H9 (cell line): ENCODE data around the gene MESP1. TPM values are rescaled to one million over a fixed set of nuclear protein-coding genes. Genes with fewer than 3 reads are reported as not detected.
A peak's percentile ranks its signal among the peaks of the same experiment; 100 is the strongest.

Source experiments
- DNase-seq: peaks from one replicate; pipeline ENCODE4 v3.0.0-alpha.2; 2017
- H2AFZ ChIP-seq: one replicate; pipeline ENCODE4 v1.6.1; 2013; ENCODE audit warnings: mild to moderate bottlenecking, low read length, control low read depth, moderate library complexity
- H2AK5ac ChIP-seq: 2 replicates; pipeline ENCODE4 v1.6.1; 2013; ENCODE audit warnings: low read length, control low read depth, mixed read lengths; ENCODE audit not compliant: insufficient read length
- H2BK120ac ChIP-seq: one replicate; pipeline ENCODE4 v1.6.1; 2013; ENCODE audit warnings: low read depth, mild to moderate bottlenecking, low read length, control low read depth, inconsistent platforms; ENCODE audit not compliant: poor library complexity, severe bottlenecking
- H2BK12ac ChIP-seq: 2 replicates; pipeline ENCODE4 v1.6.1; 2013; ENCODE audit warnings: low read length, control low read depth, mixed read lengths, low read depth; ENCODE audit not compliant: insufficient read length
- H2BK15ac ChIP-seq: 2 replicates; pipeline ENCODE4 v1.6.1; 2013; ENCODE audit warnings: low read depth, low read length, control low read depth
- H2BK20ac ChIP-seq: one replicate; pipeline ENCODE4 v1.6.1; 2013; ENCODE audit warnings: low read depth, mild to moderate bottlenecking, low read length, control low read depth, inconsistent platforms; ENCODE audit not compliant: poor library complexity, severe bottlenecking
- H2BK5ac ChIP-seq: 2 replicates; pipeline ENCODE4 v1.6.1; 2013; ENCODE audit warnings: low read length, control low read depth, mixed read lengths; ENCODE audit not compliant: insufficient read length
- H3K14ac ChIP-seq: 2 replicates; pipeline ENCODE4 v1.6.1; 2013; ENCODE audit warnings: low read length, control low read depth; ENCODE audit not compliant: insufficient read depth
- H3K18ac ChIP-seq: 2 replicates; pipeline ENCODE4 v1.6.1; 2013; ENCODE audit warnings: low read depth, mild to moderate bottlenecking, mixed read lengths, low read length, control low read depth; ENCODE audit not compliant: insufficient read length
- H3K23ac ChIP-seq: 2 replicates; pipeline ENCODE4 v1.6.1; 2013; ENCODE audit warnings: low read length, control low read depth, mixed read lengths, low read depth; ENCODE audit not compliant: insufficient read length
- H3K23me2 ChIP-seq: 2 replicates; pipeline ENCODE4 v1.6.1; 2013; ENCODE audit warnings: low read depth, mild to moderate bottlenecking, mixed read lengths, low read length, control low read depth; ENCODE audit not compliant: insufficient read length, poor library complexity, severe bottlenecking
- H3K27ac ChIP-seq: 2 replicates; pipeline ENCODE4 v1.5.1; 2013; ENCODE audit warnings: low read length, control low read depth, mixed read lengths, low read depth; ENCODE audit not compliant: insufficient read length
- H3K27me3 ChIP-seq: 2 replicates; pipeline ENCODE4 v1.6.1; 2013; ENCODE audit warnings: low read length, control low read depth, inconsistent platforms; ENCODE audit not compliant: insufficient read depth
- H3K4ac ChIP-seq: 2 replicates; pipeline ENCODE4 v1.6.1; 2013; ENCODE audit warnings: low read depth, mild to moderate bottlenecking, control low read depth, inconsistent platforms, low read length, moderate library complexity
- H3K4me1 ChIP-seq: 2 replicates; pipeline ENCODE4 v1.6.1; 2013; ENCODE audit warnings: low read length, control low read depth, inconsistent platforms; ENCODE audit not compliant: insufficient read depth
- H3K4me2 ChIP-seq: 2 replicates; pipeline ENCODE4 v1.6.1; 2013; ENCODE audit warnings: low read length, control low read depth, mixed read lengths; ENCODE audit not compliant: insufficient read length, insufficient read depth
- H3K56ac ChIP-seq: 2 replicates; pipeline ENCODE4 v1.6.1; 2013; ENCODE audit warnings: low read depth, mild to moderate bottlenecking, mixed read lengths, low read length, control low read depth; ENCODE audit not compliant: insufficient read length
- H3K79me1 ChIP-seq: 2 replicates; pipeline ENCODE4 v1.6.1; 2013; ENCODE audit warnings: low read depth, mild to moderate bottlenecking, moderate library complexity, low read length, control low read depth, inconsistent platforms; ENCODE audit not compliant: insufficient read depth, poor library complexity, severe bottlenecking
- H3K79me2 ChIP-seq: 2 replicates; pipeline ENCODE4 v1.6.1; 2013; ENCODE audit warnings: low read length, control low read depth, inconsistent platforms; ENCODE audit not compliant: insufficient read depth
- H3K9ac ChIP-seq: 2 replicates; pipeline ENCODE4 v1.6.1; 2013; ENCODE audit warnings: low read length, control low read depth, mixed read lengths; ENCODE audit not compliant: insufficient read length; ENCODE audit errors: extremely low read depth
- H3K9me3 ChIP-seq: one replicate; pipeline ENCODE4 v1.6.1; 2013; ENCODE audit warnings: low read depth, low read length, inconsistent platforms; ENCODE audit not compliant: control insufficient read depth
- H3T11ph ChIP-seq: one replicate; pipeline ENCODE4 v1.6.1; 2013; ENCODE audit warnings: mild to moderate bottlenecking, low read length, control low read depth, inconsistent platforms
- H4K20me1 ChIP-seq: one replicate; pipeline ENCODE4 v1.6.1; 2013; ENCODE audit not compliant: control insufficient read depth, insufficient read length, insufficient read depth
- H4K5ac ChIP-seq: 2 replicates; pipeline ENCODE4 v1.6.1; 2013; ENCODE audit warnings: low read depth, mild to moderate bottlenecking, mixed read lengths, low read length, control low read depth; ENCODE audit not compliant: insufficient read length
- H4K8ac ChIP-seq: replicated peaks from 2 replicates; pipeline ENCODE4 v1.6.1; 2013; ENCODE audit warnings: low read length, control low read depth, mixed read lengths, low read depth; ENCODE audit not compliant: insufficient read length
- H4K91ac ChIP-seq: 2 replicates; pipeline ENCODE4 v1.6.1; 2013; ENCODE audit warnings: low read depth, mild to moderate bottlenecking, moderate library complexity, mixed read lengths, low read length, control low read depth; ENCODE audit not compliant: insufficient read length
- H3K27ac Mint-ChIP-seq, 3 experiments: 2 replicates in 2 of 3; 3 replicates in 1 of 3; pipeline ENCODE4 v1.8.0; 2020 to 2021; ENCODE audit warnings: mixed read lengths in 3 of 3, mild to moderate bottlenecking in 1 of 3, moderate library complexity in 1 of 3
- H3K27me3 Mint-ChIP-seq: 2 replicates; pipeline ENCODE4 v1.8.0; 2021; ENCODE audit warnings: low read depth, mild to moderate bottlenecking, moderate library complexity, mixed read lengths
- H3K36me3 Mint-ChIP-seq, 3 experiments: 2 replicates in 2 of 3; 3 replicates in 1 of 3; pipeline ENCODE4 v1.8.0; 2020 to 2021; ENCODE audit warnings: low read depth in 3 of 3, mixed read lengths in 3 of 3; ENCODE audit not compliant: insufficient read depth in 1 of 3
- H3K4me1 Mint-ChIP-seq, 2 experiments: 2 replicates each; pipeline ENCODE4 v1.8.0; 2020; ENCODE audit warnings: mixed read lengths in 2 of 2
- H3K4me3 Mint-ChIP-seq, 2 experiments: 2 replicates in 1 of 2; 3 replicates in 1 of 2; pipeline ENCODE4 v1.8.0; 2020 to 2021; ENCODE audit warnings: mild to moderate bottlenecking in 2 of 2, mixed read lengths in 2 of 2, moderate library complexity in 1 of 2
- H3K9me3 Mint-ChIP-seq, 2 experiments: 2 replicates in 1 of 2; 3 replicates in 1 of 2; pipeline ENCODE4 v1.8.0; 2020; ENCODE audit warnings: mild to moderate bottlenecking in 2 of 2, mixed read lengths in 2 of 2, moderate library complexity in 1 of 2
- CTCF ChIP-seq: fragments of 200-600 bp; sonication (generic); conservative IDR thresholded peaks from 3 replicates; pipeline ENCODE4 v1.8.0; 2021; ENCODE audit warnings: antibody characterized with exemption, mild to moderate bottlenecking
- WGBS: extraction: QIAGEN DNeasy Blood & Tissue Kit; methylation state at CpG from one replicate; pipeline ENCODE4 v1.1.7; 2013; ENCODE audit warnings: missing lambda C conversion rate, low lambda C conversion rate, mixed read lengths; ENCODE audit not compliant: insufficient read length; ENCODE audit errors: extremely low coverage; 5-methylcytosine and 5-hydroxymethylcytosine counted together
- total RNA-seq: library from RNA; stranded (reverse); gene quantifications from 2 replicates; pipeline ENCODE4 v1.2.1, GENCODE V29; 2021

The MESP1 gene
- total RNA-seq, 1 experiment from 2014 or later: not detected

- no peak within 1 kb of the TSS for H4K5ac ChIP-seq
- no peak within 1 kb of the TSS for H4K8ac ChIP-seq
- no peaks in the 10 kb centered on the region for H3K9me3 ChIP-seq
- H3K9ac ChIP-seq: no peak within 1 kb of the TSS
- no peak within 1 kb of the TSS for H3K27ac ChIP-seq
- Mint-ChIP-seq H3K36me3 (no peaks in the 10 kb centered on the region), H3K9me3 (no peaks in the 10 kb centered on the region), H3K27ac (no peak within 1 kb of the TSS), H3K4me3 (peak within 1 kb of the TSS; percentile 38 to 58; a peak in 4 of 5 replicates), H3K4me1 (peaks cover 0 to 3% of the 10 kb centered on the region in 2 experiments; a peak in 1 of 4 replicates), H3K27me3 (peaks cover 63% of the 10 kb centered on the region)
- no peak within 1 kb of the TSS for H2AK5ac ChIP-seq
- H2BK15ac ChIP-seq: no peak within 1 kb of the TSS
- H3K23me2 ChIP-seq: peaks cover 4% of the 10 kb centered on the region
- no peak within 1 kb of the TSS for H2BK20ac ChIP-seq
- no peak within 1 kb of the TSS for H3T11ph ChIP-seq
- H2BK120ac ChIP-seq: no peak within 1 kb of the TSS
- peak; percentile 72 for TF ChIP-seq CTCF
- H3K79me2 ChIP-seq: no peaks in the 10 kb centered on the region
- H2AFZ ChIP-seq: no peak within 1 kb of the TSS
- H2BK5ac ChIP-seq: no peak within 1 kb of the TSS
- H4K20me1 ChIP-seq: no peaks in the 10 kb centered on the region
- H3K4me1 ChIP-seq: no peaks in the 10 kb centered on the region
- H3K14ac ChIP-seq: peak within 1 kb of the TSS; percentile 78; the same call in 1 of the 2 replicates
- no peak within 1 kb of the TSS for H3K56ac ChIP-seq
- H3K4me2 ChIP-seq: peak within 1 kb of the TSS; percentile 37
- no CpG with 5 or more reads among the region's 82 CpGs for WGBS
- H3K4ac ChIP-seq: no peak within 1 kb of the TSS
- peaks cover 7% of the 10 kb centered on the region; the same call in 1 of the 2 replicates for H3K27me3 ChIP-seq
- no peak within 1 kb of the TSS for H4K91ac ChIP-seq
- H2BK12ac ChIP-seq: no peak within 1 kb of the TSS
- peak within 1 kb of the TSS; percentile 66 for H3K18ac ChIP-seq
- DNase-seq: peak; percentile 94
- no peak within 1 kb of the TSS for H3K23ac ChIP-seq
- no peaks in the 10 kb centered on the region for H3K79me1 ChIP-seq
Measured at GRCh38 chr15:89776274-89777072, 25.4 kb upstream of the MESP1 start, which contains the start of gene MESP2. Gene MESP2, plus strand, starts transcription at chr15:89776332. Its CDS starts 26 bp downstream, at chr15:89776358.
